Stomach (tissue), 9 donors: ENCODE results near the gene TMPRSS7. TPM values are rescaled to one million over a fixed set of nuclear protein-coding genes. Genes with fewer than 3 reads are reported as not detected.

Experiments used
- DNase-seq, 2 donors: peaks; one replicate each; pipeline versions ENCODE4 v3.0.0 to v3.0.0-alpha.2; 2013 to 2019
- H3K27ac ChIP-seq, 5 donors: fragments of 200-600 bp in 4 of 5; sonication (generic) in 4 of 5; one replicate each; pipeline ENCODE4 v1.5.1; 2013 to 2019; ENCODE audit warnings: mild to moderate bottlenecking in 1 of 5, moderate library complexity in 1 of 5
- H3K27me3 ChIP-seq, 3 donors: fragments of 200-600 bp; sonication (generic); one replicate each; pipeline ENCODE4 v1.5.1; 2017 to 2019; ENCODE audit warnings: mixed run types in 1 of 3
- H3K36me3 ChIP-seq, 4 donors: fragments of 200-600 bp; sonication (generic); 1 replicate in 3 of 4; 2 replicates in 1 of 4; pipeline ENCODE4 v1.5.1; 2016 to 2019
- H3K4me1 ChIP-seq, 4 donors: fragments of 200-600 bp; sonication (generic); one replicate each; pipeline ENCODE4 v1.5.1; 2016 to 2019
- H3K4me3 ChIP-seq, 4 donors: fragments of 200-600 bp; sonication (generic) in 3 of 4; one replicate each; pipeline ENCODE4 v1.5.1; 2016 to 2019; ENCODE audit warnings: mild to moderate bottlenecking in 1 of 4
- H3K9me3 ChIP-seq, 4 donors: fragments of 200-600 bp; sonication (generic); one replicate each; pipeline ENCODE4 v1.5.1; 2016 to 2019
- CTCF ChIP-seq, 7 experiments: fragments of 450-650 bp in 4 of 7; fragments of 200-600 bp in 3 of 7; sonication (generic) in 3 of 7; IDR thresholded peaks; one replicate each; pipeline ENCODE4 v1.5.1; 2016 to 2019; ENCODE audit warnings: antibody characterized with exemption in 7 of 7, control low read depth in 2 of 7, mild to moderate bottlenecking in 1 of 7
- EP300 ChIP-seq: sonication (generic); formaldehyde crosslinking; IDR thresholded peaks from one replicate; pipeline ENCODE4 v1.6.1; 2017; ENCODE audit warnings: antibody characterized with exemption
- POLR2A ChIP-seq, 4 donors: fragments of 450-650 bp; IDR thresholded peaks; one replicate each; pipeline ENCODE4 v1.6.1; 2016; ENCODE audit warnings: antibody characterized with exemption in 4 of 4, control low read depth in 2 of 4, mild to moderate bottlenecking in 1 of 4, moderate library complexity in 1 of 4
- POLR2AphosphoS5 ChIP-seq, 3 donors: sonication (generic); formaldehyde crosslinking; IDR thresholded peaks; one replicate each; pipeline ENCODE4 v1.6.1; 2016; ENCODE audit warnings: antibody characterized with exemption in 3 of 3
- WGBS, 5 donors: extraction: QIAGEN DNeasy Blood & Tissue Kit in 3 of 5; methylation state at CpG; one replicate each; pipeline versions ENCODE4 v1.1.5 to v1.1.7; 2013 to 2018; 5-methylcytosine and 5-hydroxymethylcytosine counted together
- intact Hi-C: fragments of 100-400 bp; cut with DNase I; formaldehyde crosslinking; loops from one replicate; pipeline ENCODE4 v1.15.1; 2023; ENCODE audit warnings: low total_unique reads
- polyA plus RNA-seq, 3 donors: library from polyadenylated mRNA; stranded (reverse); fragments of 200-250 nt; gene quantifications; one replicate each; pipeline ENCODE4 v1.2.3, GENCODE V29; 2013
- total RNA-seq, 5 donors: library from RNA; depleted of rRNA; stranded (reverse); fragments of >200 nt; gene quantifications; one replicate each; pipeline versions ENCODE4 v1.1.0 to v1.2.3, GENCODE V29; 2014 to 2016
- donor health status: healthy with polysubstance abuse.
- donor health status: Bipolar disorder and iron deficiency.
- donor health status: healthy.

Gene TMPRSS7
- total and polyA plus RNA-seq, 8 donors: 0.08 to 0.45 (median 0.12) TPM; not detected in 5

GRCh38 chr3:112083239-112083638 lies 48.7 kb downstream of the TMPRSS7 start:
- Histone ChIP-seq H3K9me3 (no peaks in the 10 kb centered on the region), H3K27me3 (peaks cover 0 to 7% (median 0%) of the 10 kb centered on the region in 3 donors), H3K36me3 (no peaks in the 10 kb centered on the region), H3K4me1 (peaks cover 0 to 25% (median 23%) of the 10 kb centered on the region in 4 donors), H3K27ac (no peak overlapping the region), H3K4me3 (no peak overlapping the region)
- intact Hi-C loops: no loop called here
- WGBS, 5 donors: 78 to 88% (median 86%) methylated on average over 4 of the region's 4 CpGs
- DNase-seq: no peak
- no peak for TF ChIP-seq CTCF (IDR thresholded peaks at IDR 0.05)
- no peak for TF ChIP-seq POLR2AphosphoS5 (IDR thresholded peaks at IDR 0.05)
- TF ChIP-seq EP300: no peak
- no peak for TF ChIP-seq POLR2A (IDR thresholded peaks at IDR 0.05)

DNA sequence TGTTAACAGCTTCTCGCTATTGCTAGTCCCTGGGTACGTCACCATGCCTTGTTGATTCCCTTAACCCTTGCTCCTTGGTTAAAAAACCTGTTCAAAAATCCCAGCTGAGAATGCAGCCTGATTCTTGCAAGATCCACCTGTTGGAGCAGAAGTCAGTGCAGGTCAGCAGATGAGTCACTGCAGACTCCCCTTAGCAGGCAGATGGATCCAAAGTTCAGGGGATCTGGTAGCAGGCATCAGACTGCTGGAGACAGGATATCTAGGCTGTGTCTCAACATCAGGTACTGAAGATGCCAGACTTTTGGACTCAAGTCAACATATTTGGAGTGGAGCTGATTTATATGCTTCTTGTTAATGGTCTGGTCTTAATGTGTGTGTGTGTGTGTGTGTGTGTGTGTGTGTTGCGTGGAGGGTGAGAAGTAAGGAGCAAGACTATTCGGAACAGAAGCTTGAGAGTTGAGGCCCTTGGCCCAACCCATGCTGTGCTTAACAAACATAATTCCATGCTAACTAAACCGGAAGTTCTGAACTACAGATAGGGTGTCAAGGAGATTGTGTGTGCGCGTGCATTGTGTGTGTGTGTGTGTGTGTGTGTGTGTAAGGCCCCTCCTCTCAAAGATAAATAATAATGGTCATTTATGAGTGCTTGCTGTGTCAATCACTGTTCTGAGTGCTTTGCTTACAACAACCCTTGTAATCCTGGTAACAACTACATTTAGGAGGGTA lies 50.6 kb downstream of the TMPRSS7 start:
- H3K27me3 ChIP-seq: peaks cover 0 to 7% (median 0%) of the 10 kb centered on the region in 3 donors
- H3K36me3 ChIP-seq: no peaks in the 10 kb centered on the region
- 47 to 75% (median 56%) methylated on average over 7 of the region's 7 CpGs for WGBS, 5 donors
- TF ChIP-seq CTCF (IDR thresholded peaks at IDR 0.05) (no peak), POLR2AphosphoS5 (IDR thresholded peaks at IDR 0.05) (no peak), EP300 (no peak), POLR2A (IDR thresholded peaks at IDR 0.05) (no peak)
- peak in 1 of 2 donors; percentile 72 for DNase-seq
- H3K4me3 ChIP-seq: peak overlapping the region in 1 of 4 donors; percentile 56
- peak overlapping the region; percentile 84 to 95 (median 89) for H3K27ac ChIP-seq
- H3K9me3 ChIP-seq: no peaks in the 10 kb centered on the region
- intact Hi-C loops: no loop called here
- H3K4me1 ChIP-seq: peaks cover 0 to 35% (median 34%) of the 10 kb centered on the region in 4 donors

DNA sequence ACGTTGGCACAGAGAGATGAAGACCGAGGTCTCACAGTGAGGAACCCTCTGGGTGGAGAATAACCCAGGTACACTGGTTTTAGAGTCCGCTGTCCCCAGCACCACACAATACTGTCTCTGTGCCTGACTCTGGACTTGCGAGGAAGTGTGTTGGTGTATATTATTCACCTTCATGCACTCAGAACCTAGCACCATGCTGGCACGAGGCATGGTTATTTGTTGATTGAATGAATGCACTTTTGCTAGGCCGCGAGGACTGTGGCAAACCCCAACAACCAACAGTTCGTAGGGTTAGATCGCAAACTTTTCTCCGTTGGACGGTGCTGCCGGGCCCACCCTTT lies 51.2 kb downstream of the TMPRSS7 start:
- TF ChIP-seq EP300 (no peak), POLR2A (IDR thresholded peaks at IDR 0.05) (no peak), POLR2AphosphoS5 (IDR thresholded peaks at IDR 0.05) (no peak), CTCF (IDR thresholded peaks at IDR 0.05) (no peak)
- Histone ChIP-seq H3K27ac (peak overlapping the region; percentile 84 to 95 (median 89)), H3K4me1 (peaks cover 4 to 41% (median 38%) of the 10 kb centered on the region in 4 donors), H3K27me3 (peaks cover 0 to 7% (median 0%) of the 10 kb centered on the region in 3 donors), H3K9me3 (no peaks in the 10 kb centered on the region), H3K36me3 (no peaks in the 10 kb centered on the region), H3K4me3 (peak overlapping the region; percentile 46 to 63 (median 54))
- WGBS, 5 donors: 18 to 28% (median 22%) methylated on average over 10 to 12 of the region's 12 CpGs
- intact Hi-C loops: no loop called here
- no peak for DNase-seq

DNA sequence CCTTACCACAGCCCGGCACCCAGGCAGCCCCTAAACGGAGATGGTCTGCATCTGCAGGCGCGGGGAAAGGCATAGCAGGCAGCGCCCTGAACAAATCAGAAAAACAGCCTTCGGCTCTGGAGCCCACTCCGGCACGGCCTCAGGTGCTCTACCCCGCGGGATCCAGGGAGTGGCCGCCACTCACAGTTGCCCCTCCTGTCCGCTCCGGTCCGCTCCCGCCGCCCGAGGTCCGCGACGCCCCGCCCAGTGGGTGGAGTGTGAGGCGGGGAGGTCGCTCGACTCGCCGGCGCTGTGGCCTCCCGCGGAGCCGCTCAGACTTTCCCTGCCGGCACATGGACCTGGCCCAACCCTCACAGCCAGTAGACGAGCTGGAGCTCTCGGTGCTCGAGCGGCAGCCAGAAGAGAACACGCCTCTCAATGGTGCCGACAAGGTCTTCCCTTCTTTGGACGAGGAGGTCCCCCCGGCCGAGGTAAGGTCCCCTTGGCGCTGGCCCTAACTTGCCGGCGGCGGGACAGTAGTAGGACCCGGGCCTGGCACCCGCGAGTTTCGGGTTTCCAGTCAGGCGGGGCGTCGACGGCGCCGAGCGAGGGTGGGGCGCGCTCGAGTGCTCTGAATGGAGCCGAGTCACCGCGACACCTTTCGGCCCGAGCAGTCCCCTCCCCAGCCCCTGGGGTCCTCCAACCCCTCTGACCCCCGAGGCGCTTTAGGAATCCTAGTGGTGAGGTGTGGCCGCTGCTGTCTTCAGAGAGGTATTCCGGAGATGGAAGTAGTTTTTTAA lies 51.7 kb downstream of the TMPRSS7 start, which contains the start of gene C3orf52:
TSS of gene C3orf52 (plus strand) at position 314 of the 779 bp plus-strand sequence. CDS start at position 333, 19 bp downstream.
- peak in 1 of 4 donors; percentile 84 for TF ChIP-seq POLR2A (IDR thresholded peaks at IDR 0.05)
- no peak for TF ChIP-seq CTCF (IDR thresholded peaks at IDR 0.05)
- peak in 2 of 3 donors; percentile 90 to 94 for TF ChIP-seq POLR2AphosphoS5 (IDR thresholded peaks at IDR 0.05)
- no peak for TF ChIP-seq EP300
- 1 to 3% (median 1%) methylated on average over 23 to 67 of the region's 67 CpGs for WGBS, 5 donors
- intact Hi-C loops: no loop called here
- peak within 1 kb of the TSS; percentile 46 to 63 (median 54) for H3K4me3 ChIP-seq
- no peaks in the 10 kb centered on the region for H3K9me3 ChIP-seq
- peak; percentile 94 to 96 for DNase-seq
- H3K36me3 ChIP-seq: no peaks in the 10 kb centered on the region
- H3K4me1 ChIP-seq: peaks cover 7 to 46% (median 43%) of the 10 kb centered on the region in 4 donors
- peak within 1 kb of the TSS; percentile 84 to 95 (median 89) for H3K27ac ChIP-seq
- H3K27me3 ChIP-seq: peaks cover 0 to 7% (median 0%) of the 10 kb centered on the region in 3 donors
